HG03108 (cell line): ENCODE data around the gene NDUFA6.
"Not testable (repeated sequence)": the region's sequence is repeated elsewhere in the genome, so short reads cannot be mapped to it uniquely, and the experiment has no call there.

ENCODE experiments used
- ATAC-seq: cut with Tn5 transposase; IDR thresholded peaks from one replicate; pipeline ENCODE4 v1.9.1; 2021; ENCODE audit warnings: moderate library complexity; ENCODE audit not compliant: unreplicated experiment

Gene NDUFA6

GRCh38 chr22:42072606-42073330 is 17.8 kb downstream of the NDUFA6 start:
- no peak for ATAC-seq

- not testable (repeated sequence) for ATAC-seq
These were observed 19.1 kb downstream of the NDUFA6 start for GRCh38 chr22:42071508-42071907.

- ATAC-seq, result peak; percentile 89
These were observed 19.8 kb downstream of the NDUFA6 start, which contains the start of gene NAGA for GRCh38 chr22:42070517-42071422. Gene NAGA (minus strand): TSS chr22:42070812. CDS start chr22:42070297, 515 bp downstream.

- ATAC-seq, result no peak
These were observed 20.6 kb downstream of the NDUFA6 start for GRCh38 chr22:42069801-42070516.

GRCh38 chr22:42068291-42068690 is 22.3 kb downstream of the NDUFA6 start:
- ATAC-seq, result no peak

GRCh38 chr22:42067671-42068251 is 22.8 kb downstream of the NDUFA6 start:
- no peak for ATAC-seq

GRCh38 chr22:42066937-42067336 is 23.6 kb downstream of the NDUFA6 start:
- ATAC-seq, result no peak

GRCh38 chr22:42066126-42066761 is 24.3 kb downstream of the NDUFA6 start:
- no peak for ATAC-seq

- no peak for ATAC-seq
These were observed 25.0 kb downstream of the NDUFA6 start for GRCh38 chr22:42065438-42066125.

GRCh38 chr22:42064629-42065028 is 25.9 kb downstream of the NDUFA6 start:
- no peak for ATAC-seq

- ATAC-seq, result no peak
These were observed 27.9 kb downstream of the NDUFA6 start for GRCh38 chr22:42062506-42063170.

GRCh38 chr22:42061041-42061440 is 29.5 kb downstream of the NDUFA6 start:
- no peak for ATAC-seq

- no peak for ATAC-seq
These were observed 30.1 kb downstream of the NDUFA6 start for GRCh38 chr22:42060489-42060888.

- no peak for ATAC-seq
These were observed 33.6 kb downstream of the NDUFA6 start for GRCh38 chr22:42056757-42057511.

GRCh38 chr22:42052765-42053164 is 37.8 kb downstream of the NDUFA6 start:
- no peak for ATAC-seq

- ATAC-seq, result no peak
These were observed 39.9 kb downstream of the NDUFA6 start for GRCh38 chr22:42050641-42051180.

- no peak for ATAC-seq
These were observed 48.8 kb downstream of the NDUFA6 start for GRCh38 chr22:42041784-42042183.

GRCh38 chr22:42039271-42039670 is 51.3 kb downstream of the NDUFA6 start:
- ATAC-seq, result no peak
